Lower leg skin (tissue), 4 donors: ENCODE results near the gene MICAL2. TPM values are rescaled to one million over a fixed set of nuclear protein-coding genes. Genes with fewer than 3 reads are reported as not detected.

Experiments used
- DNase-seq, 2 donors: peaks; one replicate each; pipeline ENCODE4 v3.0.0-alpha.2; 2019; ENCODE audit warnings: low spot score in 2 of 2
- H3K4me3 ChIP-seq: fragments of 200-600 bp; sonication (generic); 2 replicates; pipeline ENCODE4 v1.5.1; 2017; ENCODE audit warnings: mild to moderate bottlenecking, low read depth; ENCODE audit not compliant: poor library complexity, severe bottlenecking
- POLR2A ChIP-seq, 2 donors: fragments of 450-650 bp; IDR thresholded peaks; one replicate each; pipeline ENCODE4 v1.6.1; 2016 to 2017; ENCODE audit warnings: antibody characterized with exemption in 2 of 2, mild to moderate bottlenecking in 1 of 2, moderate library complexity in 1 of 2
- WGBS, 2 donors: methylation state at CpG; one replicate each; pipeline ENCODE4 v1.1.5; 2018; 5-methylcytosine and 5-hydroxymethylcytosine counted together
- intact Hi-C: fragments of 100-400 bp; cut with DNase I; formaldehyde crosslinking; loops from one replicate; pipeline ENCODE4 v1.15.0; 2023; ENCODE audit warnings: low total_unique reads
- total RNA-seq, 4 donors: library from RNA; depleted of rRNA; stranded (reverse); fragments of >200 nt; gene quantifications; one replicate each; pipeline ENCODE4 v1.1.0, GENCODE V29; 2016
- TF ChIP-seq, protein P1 (sequence below), 3 donors: fragments of 450-650 bp; IDR thresholded peaks; one replicate each; pipeline ENCODE4 v1.5.1; 2016; ENCODE audit warnings: antibody characterized with exemption in 3 of 3, mild to moderate bottlenecking in 3 of 3, moderate library complexity in 2 of 3

The MICAL2 gene
- total RNA-seq, 4 donors from 2014 or later, result 117 to 238 (median 145) TPM

DNA sequence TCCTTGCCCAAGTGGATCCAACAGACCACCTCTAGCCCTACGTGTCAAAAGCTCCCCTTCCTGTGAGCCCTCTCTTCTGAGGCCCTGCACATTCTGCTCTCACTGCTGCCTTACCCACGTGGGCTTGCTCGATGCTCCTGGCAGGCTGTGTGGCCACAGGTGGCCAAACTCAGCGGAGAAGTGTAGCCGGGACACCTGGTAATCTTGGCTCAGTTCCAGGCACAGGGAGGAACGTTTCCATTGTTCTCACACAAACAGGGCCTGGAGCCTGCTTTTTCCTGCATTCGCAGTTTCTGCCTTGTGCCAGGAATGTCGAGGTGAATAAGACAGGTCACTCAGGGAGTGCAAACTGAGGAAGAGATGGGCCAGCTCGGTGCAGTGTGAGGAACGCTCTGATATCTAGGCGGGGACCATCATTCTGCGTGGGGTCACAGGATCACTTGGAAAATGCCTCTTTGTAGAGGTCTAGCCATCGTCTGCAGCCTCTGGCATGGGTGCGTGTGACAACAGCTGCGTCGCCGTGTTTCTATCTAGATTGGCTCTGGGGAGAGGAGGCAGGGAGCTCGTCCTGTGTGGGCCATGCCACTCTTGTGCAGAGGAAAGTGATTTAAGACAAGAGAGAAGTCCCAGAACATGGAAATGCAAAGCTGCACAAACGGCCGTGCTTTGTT, 139.3 kb downstream of the MICAL2 start:
- TF ChIP-seq, protein P1, sequence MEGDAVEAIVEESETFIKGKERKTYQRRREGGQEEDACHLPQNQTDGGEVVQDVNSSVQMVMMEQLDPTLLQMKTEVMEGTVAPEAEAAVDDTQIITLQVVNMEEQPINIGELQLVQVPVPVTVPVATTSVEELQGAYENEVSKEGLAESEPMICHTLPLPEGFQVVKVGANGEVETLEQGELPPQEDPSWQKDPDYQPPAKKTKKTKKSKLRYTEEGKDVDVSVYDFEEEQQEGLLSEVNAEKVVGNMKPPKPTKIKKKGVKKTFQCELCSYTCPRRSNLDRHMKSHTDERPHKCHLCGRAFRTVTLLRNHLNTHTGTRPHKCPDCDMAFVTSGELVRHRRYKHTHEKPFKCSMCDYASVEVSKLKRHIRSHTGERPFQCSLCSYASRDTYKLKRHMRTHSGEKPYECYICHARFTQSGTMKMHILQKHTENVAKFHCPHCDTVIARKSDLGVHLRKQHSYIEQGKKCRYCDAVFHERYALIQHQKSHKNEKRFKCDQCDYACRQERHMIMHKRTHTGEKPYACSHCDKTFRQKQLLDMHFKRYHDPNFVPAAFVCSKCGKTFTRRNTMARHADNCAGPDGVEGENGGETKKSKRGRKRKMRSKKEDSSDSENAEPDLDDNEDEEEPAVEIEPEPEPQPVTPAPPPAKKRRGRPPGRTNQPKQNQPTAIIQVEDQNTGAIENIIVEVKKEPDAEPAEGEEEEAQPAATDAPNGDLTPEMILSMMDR (IDR thresholded peaks at IDR 0.05), result no peak
- TF ChIP-seq POLR2A (IDR thresholded peaks at IDR 0.05), result no peak
- WGBS, 2 donors, result 66 to 77% methylated on average over 20 of the region's 20 CpGs
- intact Hi-C loops, result no loop called here
- no peak for DNase-seq
- no peak overlapping the region for H3K4me3 ChIP-seq

DNA sequence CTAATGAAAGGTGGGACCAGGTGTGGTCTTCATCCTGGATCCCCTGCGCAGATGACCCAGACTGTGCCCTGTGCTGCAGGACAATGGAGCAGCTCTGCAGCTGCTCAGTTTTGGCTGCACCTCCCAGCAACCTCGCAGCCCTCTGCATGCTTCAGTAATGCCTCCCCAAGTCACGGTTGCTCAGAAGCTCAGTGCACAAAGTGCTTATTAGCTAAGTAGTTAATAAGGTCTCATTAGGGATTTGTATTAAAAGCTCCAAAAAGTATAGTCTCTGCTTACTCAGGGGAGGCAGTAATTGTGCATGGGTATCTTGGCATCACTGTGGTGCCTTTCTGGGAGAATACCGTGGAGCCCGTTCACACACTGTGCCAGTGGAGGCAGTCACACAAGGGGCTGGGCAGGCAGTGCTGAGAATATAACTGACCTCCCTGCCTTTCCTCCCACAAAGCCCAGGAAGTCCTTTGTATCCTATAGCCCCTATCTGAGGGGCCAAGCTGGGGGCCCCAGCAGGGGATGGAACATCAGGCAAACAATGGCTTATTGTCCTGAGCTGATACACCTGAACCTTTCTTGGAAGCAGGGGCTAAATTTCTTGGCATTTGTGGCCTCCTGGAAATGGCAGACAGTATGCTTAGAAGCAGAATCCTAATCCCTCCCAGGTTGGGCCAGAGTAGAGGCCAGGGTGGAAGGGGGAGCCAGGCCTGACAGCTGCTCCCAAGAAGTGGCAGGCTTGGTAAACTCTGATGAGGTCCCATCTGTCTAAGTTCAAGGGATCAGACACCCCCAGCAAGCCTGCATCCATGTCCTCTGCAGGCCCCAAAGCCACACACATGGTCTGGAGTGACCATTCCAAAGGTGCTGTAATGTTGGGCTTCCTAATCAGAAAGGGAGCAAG, 141.5 kb downstream of the MICAL2 start:
- TF ChIP-seq POLR2A (IDR thresholded peaks at IDR 0.05), result no peak
- TF ChIP-seq, protein P1 (IDR thresholded peaks at IDR 0.05), result no peak
- no peak for DNase-seq
- H3K4me3 ChIP-seq, result no peak overlapping the region
- intact Hi-C loops, result no loop called here
- 79 to 88% methylated on average over 4 to 5 of the region's 5 CpGs for WGBS, 2 donors

DNA sequence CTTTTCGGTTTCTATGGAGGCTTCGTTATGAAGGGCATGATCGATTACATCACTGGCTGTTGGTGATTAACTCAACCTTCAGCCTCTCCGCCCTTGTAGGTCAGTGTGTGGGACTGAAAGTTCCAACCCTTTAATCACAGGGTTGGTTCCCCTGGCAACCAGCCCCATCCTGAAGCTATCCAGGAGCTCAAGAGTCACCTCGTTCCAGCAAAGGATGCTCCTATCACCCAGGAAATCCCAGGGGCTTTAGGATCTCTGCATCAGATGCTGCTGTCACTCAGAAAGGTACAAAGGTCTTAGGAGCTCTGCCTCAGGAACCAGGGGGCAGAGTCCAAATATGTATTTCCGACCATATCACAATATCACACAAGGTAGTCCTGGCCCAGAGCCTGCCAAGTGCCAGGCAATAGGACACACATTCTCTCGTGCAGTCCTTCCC, 143.5 kb downstream of the MICAL2 start:
- TF ChIP-seq POLR2A (IDR thresholded peaks at IDR 0.05), result no peak
- TF ChIP-seq, protein P1 (IDR thresholded peaks at IDR 0.05), result no peak
- intact Hi-C loops, result no loop called here
- no peak overlapping the region for H3K4me3 ChIP-seq
- 95 to 97% methylated on average over 7 of the region's 7 CpGs for WGBS, 2 donors
- DNase-seq, result no peak

DNA sequence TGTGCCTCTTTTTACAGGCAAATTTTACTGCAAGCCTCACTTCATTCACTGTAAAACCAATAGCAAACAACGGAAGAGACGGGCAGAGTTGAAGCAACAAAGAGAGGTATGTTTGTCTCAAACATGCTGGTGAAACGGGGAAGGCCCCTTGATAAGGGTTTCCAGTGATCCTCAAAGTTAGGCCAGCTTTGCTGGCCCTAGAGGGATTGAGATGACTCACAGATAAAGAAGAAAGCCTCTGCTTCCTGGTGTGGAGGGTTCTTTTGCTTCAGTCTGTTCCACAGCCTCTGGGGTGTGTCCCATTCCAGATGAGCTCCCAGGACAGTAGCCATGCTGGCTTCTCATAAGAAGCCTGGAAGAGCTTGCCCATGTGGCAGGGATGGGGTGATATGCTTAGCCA, 148.1 kb downstream of the MICAL2 start:
- intact Hi-C loops, result no loop called here
- DNase-seq, result no peak
- WGBS, 2 donors, result 74 to 83% methylated on average over 3 of the region's 3 CpGs

DNA sequence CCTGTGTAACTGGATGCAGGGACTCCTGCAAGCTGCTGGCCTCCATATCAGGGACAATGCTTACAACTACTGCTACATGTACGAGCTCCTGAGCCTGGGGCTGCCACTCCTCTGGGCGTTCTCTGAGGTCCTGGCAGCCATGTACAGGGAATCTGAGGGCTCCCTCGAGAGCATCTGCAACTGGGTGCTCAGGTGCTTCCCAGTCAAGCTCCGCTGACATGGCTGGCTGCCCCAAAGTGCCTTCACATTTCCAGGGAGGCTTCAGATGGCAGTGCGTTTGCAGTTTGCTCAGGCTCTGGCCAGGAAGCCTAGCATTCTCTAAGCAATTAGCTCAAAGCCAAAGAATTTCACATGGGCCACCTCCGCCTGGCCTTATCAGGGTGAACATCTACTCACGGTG, 149.6 kb downstream of the MICAL2 start:
- 82 to 86% methylated on average over 7 of the region's 7 CpGs for WGBS, 2 donors
- no peak overlapping the region for H3K4me3 ChIP-seq
- intact Hi-C loops, result no loop called here
- DNase-seq, result no peak
- no peak for TF ChIP-seq POLR2A (IDR thresholded peaks at IDR 0.05)
- TF ChIP-seq, protein P1 (IDR thresholded peaks at IDR 0.05), result no peak

More for the DNA sequence above, 148.1 kb downstream of the MICAL2 start:
- TF ChIP-seq POLR2A (IDR thresholded peaks at IDR 0.05), result no peak
- TF ChIP-seq, protein P1 (IDR thresholded peaks at IDR 0.05), result no peak
- no peak overlapping the region for H3K4me3 ChIP-seq
